ENCODE measurements around the gene GPC3.

- TF ChIP-seq CTCF (IDR thresholded peaks at IDR 0.05) (no peak), POLR2A (IDR thresholded peaks at IDR 0.05) (no peak)
Observed at GRCh38 chrX:133980832-133981588, 4.4 kb downstream of the GPC3 start.
